ENCODE results near the gene COPZ2. TPM values are rescaled to one million over a fixed set of nuclear protein-coding genes. Genes with fewer than 3 reads are reported as not detected.

The COPZ2 gene
- total and polyA plus RNA-seq, 9 of the 15 experiments (the other 6 are each of a cell fraction or from before 2014, with no cell fraction given), result 0.22 to 0.49 TPM; not detected in 7

DNA sequence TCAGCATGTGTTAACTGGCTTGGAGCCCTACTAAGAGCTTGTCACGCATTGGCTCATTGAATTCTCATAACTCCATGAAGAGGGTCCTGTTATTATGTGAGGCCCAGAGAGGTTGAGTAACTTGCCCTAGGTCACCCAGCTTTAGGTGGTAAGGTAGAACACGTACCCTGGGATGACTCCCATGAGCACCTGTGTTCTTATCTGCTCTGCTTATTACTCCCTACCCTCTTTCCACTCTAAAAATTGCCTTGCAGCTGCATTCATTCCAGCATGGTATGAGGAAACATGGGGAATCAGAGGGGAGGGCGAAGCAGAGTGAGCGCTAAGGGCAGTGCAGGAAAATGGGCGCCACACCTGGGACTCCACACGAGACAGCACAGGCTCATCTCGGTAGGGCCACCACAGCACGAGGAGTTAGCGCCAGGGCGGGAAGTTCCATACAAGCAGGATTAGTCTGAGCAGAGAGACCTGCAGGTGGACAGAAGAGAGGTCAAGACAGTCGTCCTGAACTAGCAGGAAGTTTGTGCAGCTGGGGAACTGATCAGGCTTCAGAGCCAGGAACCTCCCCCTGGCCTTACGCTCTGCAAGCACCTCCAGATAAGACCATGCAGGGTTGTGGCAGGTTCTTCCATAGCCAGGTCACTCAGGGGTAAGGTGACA lies 10.1 kb downstream of the COPZ2 start (continued):
- TF ChIP-seq, protein P1, sequence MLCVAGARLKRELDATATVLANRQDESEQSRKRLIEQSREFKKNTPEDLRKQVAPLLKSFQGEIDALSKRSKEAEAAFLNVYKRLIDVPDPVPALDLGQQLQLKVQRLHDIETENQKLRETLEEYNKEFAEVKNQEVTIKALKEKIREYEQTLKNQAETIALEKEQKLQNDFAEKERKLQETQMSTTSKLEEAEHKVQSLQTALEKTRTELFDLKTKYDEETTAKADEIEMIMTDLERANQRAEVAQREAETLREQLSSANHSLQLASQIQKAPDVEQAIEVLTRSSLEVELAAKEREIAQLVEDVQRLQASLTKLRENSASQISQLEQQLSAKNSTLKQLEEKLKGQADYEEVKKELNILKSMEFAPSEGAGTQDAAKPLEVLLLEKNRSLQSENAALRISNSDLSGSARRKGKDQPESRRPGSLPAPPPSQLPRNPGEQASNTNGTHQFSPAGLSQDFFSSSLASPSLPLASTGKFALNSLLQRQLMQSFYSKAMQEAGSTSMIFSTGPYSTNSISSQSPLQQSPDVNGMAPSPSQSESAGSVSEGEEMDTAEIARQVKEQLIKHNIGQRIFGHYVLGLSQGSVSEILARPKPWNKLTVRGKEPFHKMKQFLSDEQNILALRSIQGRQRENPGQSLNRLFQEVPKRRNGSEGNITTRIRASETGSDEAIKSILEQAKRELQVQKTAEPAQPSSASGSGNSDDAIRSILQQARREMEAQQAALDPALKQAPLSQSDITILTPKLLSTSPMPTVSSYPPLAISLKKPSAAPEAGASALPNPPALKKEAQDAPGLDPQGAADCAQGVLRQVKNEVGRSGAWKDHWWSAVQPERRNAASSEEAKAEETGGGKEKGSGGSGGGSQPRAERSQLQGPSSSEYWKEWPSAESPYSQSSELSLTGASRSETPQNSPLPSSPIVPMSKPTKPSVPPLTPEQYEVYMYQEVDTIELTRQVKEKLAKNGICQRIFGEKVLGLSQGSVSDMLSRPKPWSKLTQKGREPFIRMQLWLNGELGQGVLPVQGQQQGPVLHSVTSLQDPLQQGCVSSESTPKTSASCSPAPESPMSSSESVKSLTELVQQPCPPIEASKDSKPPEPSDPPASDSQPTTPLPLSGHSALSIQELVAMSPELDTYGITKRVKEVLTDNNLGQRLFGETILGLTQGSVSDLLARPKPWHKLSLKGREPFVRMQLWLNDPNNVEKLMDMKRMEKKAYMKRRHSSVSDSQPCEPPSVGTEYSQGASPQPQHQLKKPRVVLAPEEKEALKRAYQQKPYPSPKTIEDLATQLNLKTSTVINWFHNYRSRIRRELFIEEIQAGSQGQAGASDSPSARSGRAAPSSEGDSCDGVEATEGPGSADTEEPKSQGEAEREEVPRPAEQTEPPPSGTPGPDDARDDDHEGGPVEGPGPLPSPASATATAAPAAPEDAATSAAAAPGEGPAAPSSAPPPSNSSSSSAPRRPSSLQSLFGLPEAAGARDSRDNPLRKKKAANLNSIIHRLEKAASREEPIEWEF (CRISPR knock-in tag; IDR thresholded peaks at IDR 0.05), result no peak
- TF ChIP-seq ZNF717 (CRISPR knock-in tag; IDR thresholded peaks at IDR 0.05) (no peak), U2AF2 (optimal IDR thresholded peaks at IDR 0.05; ENCODE audit: low read depth, low read length) (no peak), HLTF (IDR thresholded peaks at IDR 0.05) (no peak), SMARCA5 (IDR thresholded peaks at IDR 0.05) (peak; percentile 31; the same call in 1 of the 2 replicates), OTX1 (CRISPR knock-in tag; IDR thresholded peaks at IDR 0.05) (no peak), TAF1 (IDR thresholded peaks at IDR 0.05; ENCODE audit: control insufficient read depth, extremely low read depth, insufficient read depth, low read length, severe bottlenecking) (no peak), NFE2L1 (tag; IDR thresholded peaks at IDR 0.05; ENCODE audit: borderline replicate concordance, low read depth) (no peak)
- TF ChIP-seq, protein P2, sequence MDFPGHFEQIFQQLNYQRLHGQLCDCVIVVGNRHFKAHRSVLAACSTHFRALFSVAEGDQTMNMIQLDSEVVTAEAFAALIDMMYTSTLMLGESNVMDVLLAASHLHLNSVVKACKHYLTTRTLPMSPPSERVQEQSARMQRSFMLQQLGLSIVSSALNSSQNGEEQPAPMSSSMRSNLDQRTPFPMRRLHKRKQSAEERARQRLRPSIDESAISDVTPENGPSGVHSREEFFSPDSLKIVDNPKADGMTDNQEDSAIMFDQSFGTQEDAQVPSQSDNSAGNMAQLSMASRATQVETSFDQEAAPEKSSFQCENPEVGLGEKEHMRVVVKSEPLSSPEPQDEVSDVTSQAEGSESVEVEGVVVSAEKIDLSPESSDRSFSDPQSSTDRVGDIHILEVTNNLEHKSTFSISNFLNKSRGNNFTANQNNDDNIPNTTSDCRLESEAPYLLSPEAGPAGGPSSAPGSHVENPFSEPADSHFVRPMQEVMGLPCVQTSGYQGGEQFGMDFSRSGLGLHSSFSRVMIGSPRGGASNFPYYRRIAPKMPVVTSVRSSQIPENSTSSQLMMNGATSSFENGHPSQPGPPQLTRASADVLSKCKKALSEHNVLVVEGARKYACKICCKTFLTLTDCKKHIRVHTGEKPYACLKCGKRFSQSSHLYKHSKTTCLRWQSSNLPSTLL (IDR thresholded peaks at IDR 0.05), result no peak
- TF ChIP-seq, protein P3, sequence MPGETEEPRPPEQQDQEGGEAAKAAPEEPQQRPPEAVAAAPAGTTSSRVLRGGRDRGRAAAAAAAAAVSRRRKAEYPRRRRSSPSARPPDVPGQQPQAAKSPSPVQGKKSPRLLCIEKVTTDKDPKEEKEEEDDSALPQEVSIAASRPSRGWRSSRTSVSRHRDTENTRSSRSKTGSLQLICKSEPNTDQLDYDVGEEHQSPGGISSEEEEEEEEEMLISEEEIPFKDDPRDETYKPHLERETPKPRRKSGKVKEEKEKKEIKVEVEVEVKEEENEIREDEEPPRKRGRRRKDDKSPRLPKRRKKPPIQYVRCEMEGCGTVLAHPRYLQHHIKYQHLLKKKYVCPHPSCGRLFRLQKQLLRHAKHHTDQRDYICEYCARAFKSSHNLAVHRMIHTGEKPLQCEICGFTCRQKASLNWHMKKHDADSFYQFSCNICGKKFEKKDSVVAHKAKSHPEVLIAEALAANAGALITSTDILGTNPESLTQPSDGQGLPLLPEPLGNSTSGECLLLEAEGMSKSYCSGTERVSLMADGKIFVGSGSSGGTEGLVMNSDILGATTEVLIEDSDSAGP (CRISPR knock-in tag; IDR thresholded peaks at IDR 0.05), result no peak
- TF ChIP-seq, protein P4, sequence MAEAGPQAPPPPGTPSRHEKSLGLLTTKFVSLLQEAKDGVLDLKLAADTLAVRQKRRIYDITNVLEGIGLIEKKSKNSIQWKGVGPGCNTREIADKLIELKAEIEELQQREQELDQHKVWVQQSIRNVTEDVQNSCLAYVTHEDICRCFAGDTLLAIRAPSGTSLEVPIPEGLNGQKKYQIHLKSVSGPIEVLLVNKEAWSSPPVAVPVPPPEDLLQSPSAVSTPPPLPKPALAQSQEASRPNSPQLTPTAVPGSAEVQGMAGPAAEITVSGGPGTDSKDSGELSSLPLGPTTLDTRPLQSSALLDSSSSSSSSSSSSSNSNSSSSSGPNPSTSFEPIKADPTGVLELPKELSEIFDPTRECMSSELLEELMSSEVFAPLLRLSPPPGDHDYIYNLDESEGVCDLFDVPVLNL (CRISPR knock-in tag; IDR thresholded peaks at IDR 0.05; ENCODE audit: low read depth), result no peak
- TF ChIP-seq, protein P5, sequence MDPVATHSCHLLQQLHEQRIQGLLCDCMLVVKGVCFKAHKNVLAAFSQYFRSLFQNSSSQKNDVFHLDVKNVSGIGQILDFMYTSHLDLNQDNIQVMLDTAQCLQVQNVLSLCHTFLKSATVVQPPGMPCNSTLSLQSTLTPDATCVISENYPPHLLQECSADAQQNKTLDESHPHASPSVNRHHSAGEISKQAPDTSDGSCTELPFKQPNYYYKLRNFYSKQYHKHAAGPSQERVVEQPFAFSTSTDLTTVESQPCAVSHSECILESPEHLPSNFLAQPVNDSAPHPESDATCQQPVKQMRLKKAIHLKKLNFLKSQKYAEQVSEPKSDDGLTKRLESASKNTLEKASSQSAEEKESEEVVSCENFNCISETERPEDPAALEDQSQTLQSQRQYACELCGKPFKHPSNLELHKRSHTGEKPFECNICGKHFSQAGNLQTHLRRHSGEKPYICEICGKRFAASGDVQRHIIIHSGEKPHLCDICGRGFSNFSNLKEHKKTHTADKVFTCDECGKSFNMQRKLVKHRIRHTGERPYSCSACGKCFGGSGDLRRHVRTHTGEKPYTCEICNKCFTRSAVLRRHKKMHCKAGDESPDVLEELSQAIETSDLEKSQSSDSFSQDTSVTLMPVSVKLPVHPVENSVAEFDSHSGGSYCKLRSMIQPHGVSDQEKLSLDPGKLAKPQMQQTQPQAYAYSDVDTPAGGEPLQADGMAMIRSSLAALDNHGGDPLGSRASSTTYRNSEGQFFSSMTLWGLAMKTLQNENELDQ (CRISPR knock-in tag; IDR thresholded peaks at IDR 0.05; ENCODE audit: borderline replicate concordance), result no peak
- TF ChIP-seq, protein P6, sequence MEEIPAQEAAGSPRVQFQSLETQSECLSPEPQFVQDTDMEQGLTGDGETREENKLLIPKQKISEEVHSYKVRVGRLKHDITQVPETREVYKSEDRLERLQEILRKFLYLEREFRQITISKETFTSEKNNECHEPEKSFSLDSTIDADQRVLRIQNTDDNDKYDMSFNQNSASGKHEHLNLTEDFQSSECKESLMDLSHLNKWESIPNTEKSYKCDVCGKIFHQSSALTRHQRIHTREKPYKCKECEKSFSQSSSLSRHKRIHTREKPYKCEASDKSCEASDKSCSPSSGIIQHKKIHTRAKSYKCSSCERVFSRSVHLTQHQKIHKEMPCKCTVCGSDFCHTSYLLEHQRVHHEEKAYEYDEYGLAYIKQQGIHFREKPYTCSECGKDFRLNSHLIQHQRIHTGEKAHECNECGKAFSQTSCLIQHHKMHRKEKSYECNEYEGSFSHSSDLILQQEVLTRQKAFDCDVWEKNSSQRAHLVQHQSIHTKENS (CRISPR knock-in tag; IDR thresholded peaks at IDR 0.05), result no peak

All from K562 (cell line).